ENCODE measurements around the gene MIGA2. TPM values are rescaled to one million over a fixed set of nuclear protein-coding genes. Genes with fewer than 3 reads are reported as not detected.

Gene MIGA2
- total RNA-seq, 4 donors from 2014 or later = 27.5 to 49.3 (median 29.8) TPM

GRCh38 chr9:129068990-129069861, 32.8 kb downstream of the MIGA2 start:
- peak; percentile 27 for DNase-seq
- Histone ChIP-seq H3K27ac (peak overlapping the region in 2 of 4 donors; percentile 26 to 39), H3K36me3 (peaks cover 19 to 80% (median 21%) of the 10 kb centered on the region in 3 donors), H3K4me3 (no peak overlapping the region), H3K4me1 (no peaks in the 10 kb centered on the region), H3K9me3 (no peaks in the 10 kb centered on the region), H3K27me3 (no peaks in the 10 kb centered on the region)
- TF ChIP-seq POLR2A (IDR thresholded peaks at IDR 0.05) (no peak), CTCF (IDR thresholded peaks at IDR 0.05) (no peak)
- intact Hi-C loops (cut with DNase I) = no loop called here
- WGBS, 2 donors = 68 to 79% methylated on average over 8 to 12 of the region's 31 CpGs

GRCh38 chr9:129069862-129070641, 33.6 kb downstream of the MIGA2 start:
- H3K4me1 ChIP-seq = no peaks in the 10 kb centered on the region
- WGBS, 2 donors = 88 to 96% methylated on average over 6 to 16 of the region's 26 CpGs
- peaks cover 18 to 71% (median 19%) of the 10 kb centered on the region in 3 donors for H3K36me3 ChIP-seq
- no peak for DNase-seq
- H3K27ac ChIP-seq = peak overlapping the region in 2 of 4 donors; percentile 22 to 39
- H3K4me3 ChIP-seq = no peak overlapping the region
- H3K27me3 ChIP-seq = no peaks in the 10 kb centered on the region
- intact Hi-C loops (cut with DNase I) = no loop called here
- H3K9me3 ChIP-seq = no peaks in the 10 kb centered on the region
- TF ChIP-seq CTCF (IDR thresholded peaks at IDR 0.05) = no peak
- no peak for TF ChIP-seq POLR2A (IDR thresholded peaks at IDR 0.05)

GRCh38 chr9:129070696-129071525, 34.5 kb downstream of the MIGA2 start:
- Histone ChIP-seq H3K36me3 (peaks cover 10 to 63% (median 12%) of the 10 kb centered on the region in 3 donors), H3K4me3 (no peak overlapping the region), H3K27me3 (no peaks in the 10 kb centered on the region), H3K27ac (no peak overlapping the region), H3K4me1 (no peaks in the 10 kb centered on the region), H3K9me3 (no peaks in the 10 kb centered on the region)
- intact Hi-C loops (cut with DNase I) = no loop called here
- no peak for DNase-seq
- 86 to 88% methylated on average over 1 to 12 of the region's 21 CpGs for WGBS, 2 donors
- no peak for TF ChIP-seq CTCF (IDR thresholded peaks at IDR 0.05)
- no peak for TF ChIP-seq POLR2A (IDR thresholded peaks at IDR 0.05)

GRCh38 chr9:129071526-129072126, 35.2 kb downstream of the MIGA2 start:
- Histone ChIP-seq H3K4me1 (no peaks in the 10 kb centered on the region), H3K9me3 (no peaks in the 10 kb centered on the region), H3K4me3 (no peak overlapping the region), H3K36me3 (peaks cover 8 to 56% (median 10%) of the 10 kb centered on the region in 3 donors), H3K27me3 (no peaks in the 10 kb centered on the region), H3K27ac (no peak overlapping the region)
- 53 to 93% methylated on average over 2 to 6 of the region's 10 CpGs for WGBS, 2 donors
- intact Hi-C loops (cut with DNase I) = no loop called here
- no peak for TF ChIP-seq CTCF (IDR thresholded peaks at IDR 0.05)
- no peak for TF ChIP-seq POLR2A (IDR thresholded peaks at IDR 0.05)
- DNase-seq = no peak

Data from esophagus squamous epithelium (tissue), 5 donors.